Activated CD4-positive, alpha-beta T cell treated with anti-CD3 and anti-CD28 coated beads for 4 hours (primary cell): ENCODE measurements around the gene IER5L.
A peak's percentile ranks its signal among the peaks of the same experiment; 100 is the strongest.
"Not testable (repeated sequence)": the region's sequence is repeated elsewhere in the genome, so short reads cannot be mapped to it uniquely, and the experiment has no call there.

Experiments used
- DNase-seq, 2 donors: peaks; one replicate each; pipeline ENCODE4 v3.0.0-alpha.2; 2020

The IER5L gene

GRCh38 chr9:129202613-129203555 is 24.8 kb upstream of the IER5L start:
- peak; percentile 88 to 93 for DNase-seq

GRCh38 chr9:129201866-129202265 is 23.8 kb upstream of the IER5L start:
- no peak for DNase-seq

DNA sequence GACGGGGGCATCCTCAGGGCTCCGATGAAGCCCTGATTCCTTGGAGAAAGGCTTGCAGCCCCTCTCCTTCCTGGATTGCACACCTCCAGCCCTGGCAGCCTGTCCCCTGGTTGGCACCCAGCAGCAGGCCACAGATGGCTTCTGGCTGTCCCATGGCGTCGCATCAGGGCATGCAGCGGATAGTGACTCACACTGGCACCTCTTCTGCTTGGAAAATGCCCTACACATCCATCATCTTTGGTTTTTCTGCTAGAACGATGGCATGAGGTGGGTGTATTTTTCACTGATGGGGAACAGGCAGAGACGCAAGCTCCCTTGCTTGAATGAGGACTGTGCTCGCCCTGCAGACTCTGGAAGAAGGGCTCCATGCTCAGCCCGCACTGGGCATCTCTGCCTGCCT is 23.2 kb upstream of the IER5L start:
- DNase-seq: no peak

DNA sequence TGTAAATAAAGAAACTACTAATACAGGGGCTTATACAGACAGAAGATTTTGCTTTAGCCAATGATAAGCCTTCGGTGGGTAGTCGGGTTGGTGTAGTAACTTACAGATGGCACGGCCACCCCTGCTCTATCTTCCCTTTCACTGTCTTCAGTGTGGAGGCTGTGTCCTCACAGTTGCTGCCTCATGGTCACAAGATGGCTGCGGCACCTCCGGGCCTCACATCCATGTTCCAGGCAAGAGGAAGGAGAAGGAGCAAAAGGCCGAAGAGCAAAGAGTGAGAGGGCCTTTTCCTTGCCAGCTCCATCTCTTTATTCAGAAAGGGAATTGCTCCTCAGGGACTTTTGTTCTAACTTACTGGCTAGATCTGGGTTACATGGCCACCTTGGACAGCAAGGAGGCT is 22.2 kb upstream of the IER5L start:
- no peak for DNase-seq

- DNase-seq: no peak
Measured at GRCh38 chr9:129199044-129199435, 21.0 kb upstream of the IER5L start.

DNA sequence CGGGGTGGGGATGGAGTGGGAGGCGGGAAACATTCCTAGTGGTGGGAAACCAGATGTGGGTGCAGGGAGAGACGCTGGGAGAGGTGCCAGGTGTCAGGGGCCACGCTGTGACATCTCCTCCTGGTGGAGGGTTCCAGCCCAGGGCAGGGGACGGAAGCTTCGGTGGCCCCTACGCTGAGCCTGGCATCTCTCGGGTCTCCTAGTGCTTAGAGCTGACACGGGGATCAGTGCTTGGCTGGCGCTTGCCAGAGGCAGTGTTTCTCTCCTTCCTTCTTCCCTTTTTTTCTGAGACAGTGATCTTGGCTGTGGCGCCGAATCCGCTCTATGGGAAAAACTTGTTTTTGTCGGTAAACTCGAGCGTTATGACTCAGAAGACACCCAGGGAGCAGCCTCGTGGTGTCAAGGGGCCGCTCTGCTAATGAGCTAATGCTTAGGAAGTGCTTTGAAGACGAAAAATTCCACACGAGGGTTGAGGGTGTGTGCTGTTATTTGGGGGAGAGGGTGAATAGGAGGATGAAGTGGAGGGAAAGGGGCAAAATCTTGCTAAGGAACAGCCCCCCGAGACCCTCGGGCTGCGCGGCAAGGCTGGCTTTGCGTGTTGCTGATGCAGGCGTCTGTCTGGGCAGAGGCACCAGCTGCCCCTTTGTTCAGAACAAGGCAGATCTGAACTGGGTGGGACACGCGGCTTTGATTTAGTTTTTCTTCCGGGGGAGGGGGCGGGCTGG is 20.4 kb upstream of the IER5L start:
- DNase-seq: no peak

DNA sequence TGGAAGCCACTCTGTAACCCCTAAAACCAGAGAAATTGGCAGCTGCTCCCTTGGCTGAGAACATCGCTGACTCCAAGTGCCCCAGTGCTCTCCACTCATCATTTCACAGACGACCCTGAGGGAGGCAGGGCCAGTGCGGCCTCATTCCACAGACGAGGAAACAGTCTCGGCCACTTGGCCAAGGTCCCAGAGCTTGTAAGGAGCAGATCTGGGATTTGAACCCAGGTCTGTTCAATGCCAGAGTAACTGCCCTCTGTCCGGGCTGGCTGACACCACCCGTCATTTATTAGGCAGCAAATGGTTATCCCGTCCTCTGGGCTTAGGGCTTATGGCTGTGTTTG is 19.9 kb upstream of the IER5L start:
- no peak for DNase-seq

DNA sequence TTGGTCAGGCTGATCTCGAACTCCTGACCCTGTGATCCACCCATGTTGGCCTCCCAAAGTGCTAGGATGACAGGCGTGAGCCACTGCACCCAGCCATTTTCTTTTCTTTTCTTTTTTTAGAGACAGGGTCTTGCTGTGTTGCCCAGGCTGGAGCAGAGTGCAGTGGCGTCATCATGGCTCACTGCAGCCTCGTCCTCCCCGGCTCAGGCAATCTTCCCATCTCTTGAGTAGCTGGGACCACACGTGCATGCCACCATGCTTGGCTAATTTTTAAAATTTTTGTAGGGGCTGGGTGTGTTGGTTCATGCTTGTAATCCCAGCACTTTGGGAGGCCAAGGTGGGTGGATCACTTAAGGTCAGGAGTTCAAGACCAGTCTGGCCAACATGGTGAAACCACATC is 19.0 kb upstream of the IER5L start:
- not testable (repeated sequence) for DNase-seq

DNA sequence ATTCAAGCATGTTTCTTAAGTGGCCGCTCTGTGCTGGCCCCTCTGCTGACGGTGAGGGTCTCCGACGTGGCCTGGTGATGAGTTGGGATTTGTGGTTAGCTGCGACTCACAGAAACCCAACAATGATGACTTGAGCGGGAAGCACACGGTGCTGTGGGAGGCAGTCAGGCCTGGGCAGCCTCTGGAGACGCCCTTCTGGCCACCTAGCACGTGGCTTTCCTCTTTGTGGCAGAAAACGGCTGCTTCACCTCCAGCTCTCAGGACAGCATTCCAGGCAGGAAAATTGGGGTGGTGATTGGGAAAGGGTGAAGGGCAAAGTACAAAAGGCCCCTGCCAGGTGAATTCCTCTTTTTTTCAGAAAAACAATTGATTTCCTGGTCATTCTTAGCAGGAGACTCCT is 17.5 kb upstream of the IER5L start:
- DNase-seq: no peak

DNA sequence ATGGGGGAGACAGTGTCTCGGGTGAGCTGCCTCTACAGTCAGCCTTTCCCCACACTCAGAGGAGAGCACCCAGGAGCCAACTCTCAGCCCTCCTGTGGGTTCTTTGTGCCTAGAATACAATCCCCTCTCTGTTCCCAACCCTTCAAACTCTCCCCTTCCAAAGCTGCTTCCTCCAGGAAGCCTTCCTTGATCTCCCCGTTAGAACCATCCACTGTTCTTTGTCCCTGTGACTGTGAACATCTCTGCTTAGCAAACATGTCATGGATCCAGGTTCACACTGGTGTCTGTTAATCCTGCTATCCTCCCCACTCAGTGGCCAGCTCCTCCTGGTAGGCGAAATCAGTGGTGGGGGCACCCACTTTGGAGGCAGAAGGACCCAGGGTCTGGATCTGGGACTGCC is 16.2 kb upstream of the IER5L start:
- DNase-seq: no peak

DNA sequence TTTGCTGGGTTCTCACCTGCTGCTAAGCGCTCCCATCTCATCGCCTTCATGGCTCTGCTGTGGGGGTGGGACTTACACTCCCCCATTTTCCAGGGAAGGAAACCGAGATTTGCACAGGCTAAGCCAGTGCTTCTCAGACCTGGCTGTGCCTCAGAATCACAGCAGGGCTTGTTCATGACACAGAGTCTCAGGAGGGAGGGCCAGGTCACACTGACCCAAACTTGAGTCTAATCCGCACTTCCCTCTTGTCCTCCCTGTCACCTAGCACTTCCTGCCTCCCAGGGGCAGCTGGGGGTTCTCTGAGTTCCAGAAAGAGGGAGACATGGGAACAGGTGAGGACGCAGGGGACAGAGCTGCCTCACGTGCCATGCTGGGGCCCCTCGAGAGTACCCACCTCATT is 15.6 kb upstream of the IER5L start:
- DNase-seq: no peak

DNA sequence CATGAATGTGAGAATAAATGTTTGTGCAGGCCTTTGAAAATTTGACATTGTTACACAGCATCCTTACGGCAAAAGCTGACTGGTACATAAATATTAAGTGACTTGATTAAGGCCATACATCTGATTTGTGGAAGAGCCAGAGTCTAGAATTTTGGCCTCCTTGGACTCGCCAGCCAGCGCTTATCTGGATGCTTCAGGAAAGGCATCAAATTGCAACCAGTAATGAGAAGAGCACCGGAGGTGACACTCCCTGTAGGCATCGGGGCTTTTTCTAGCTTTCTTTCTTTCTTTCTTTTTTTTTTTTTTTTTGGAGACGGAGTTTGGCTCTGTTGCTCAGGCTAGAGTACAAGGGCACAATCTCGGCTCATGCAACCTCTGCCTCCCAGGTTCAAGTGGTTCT is 13.2 kb upstream of the IER5L start:
- no peak for DNase-seq

- not testable (repeated sequence) for DNase-seq
Measured at GRCh38 chr9:129189971-129190370, 11.9 kb upstream of the IER5L start.

- no peak for DNase-seq
Measured at GRCh38 chr9:129187042-129187441, 9.0 kb upstream of the IER5L start.

DNA sequence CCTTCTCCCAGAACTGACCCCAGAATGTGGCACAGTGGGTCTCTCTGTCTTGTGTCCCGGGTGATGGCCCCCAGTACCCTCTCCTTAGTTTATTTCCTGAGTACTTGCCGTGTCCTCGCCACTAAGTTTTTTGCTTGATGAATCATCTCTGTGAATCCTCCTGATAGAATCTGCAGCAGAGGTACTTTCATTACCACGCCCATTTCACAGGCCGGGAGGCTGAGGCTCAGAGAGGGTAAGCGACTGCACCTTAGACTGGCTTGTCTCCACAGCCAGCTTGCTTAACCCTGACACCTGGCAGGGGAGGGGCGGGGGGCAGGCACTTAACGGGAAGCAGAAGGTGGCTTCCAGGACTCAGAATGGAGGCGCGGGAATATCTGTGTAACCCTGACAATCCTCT is 7.9 kb upstream of the IER5L start:
- no peak for DNase-seq

DNA sequence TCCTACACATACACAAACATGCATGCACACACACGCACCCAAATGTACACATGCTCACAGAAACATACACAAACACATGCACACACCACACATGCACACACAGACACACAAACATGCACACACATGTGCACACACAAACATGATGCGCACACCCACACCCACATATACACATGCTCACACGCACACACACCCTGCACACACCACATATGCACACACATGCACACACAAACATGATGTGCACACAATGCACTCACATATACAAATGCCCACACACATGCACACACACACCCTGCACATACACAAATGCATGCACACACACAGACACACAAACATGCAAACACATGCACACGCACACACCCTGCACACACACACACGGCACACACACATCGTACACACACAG is 7.3 kb upstream of the IER5L start:
- no peak for DNase-seq

DNA sequence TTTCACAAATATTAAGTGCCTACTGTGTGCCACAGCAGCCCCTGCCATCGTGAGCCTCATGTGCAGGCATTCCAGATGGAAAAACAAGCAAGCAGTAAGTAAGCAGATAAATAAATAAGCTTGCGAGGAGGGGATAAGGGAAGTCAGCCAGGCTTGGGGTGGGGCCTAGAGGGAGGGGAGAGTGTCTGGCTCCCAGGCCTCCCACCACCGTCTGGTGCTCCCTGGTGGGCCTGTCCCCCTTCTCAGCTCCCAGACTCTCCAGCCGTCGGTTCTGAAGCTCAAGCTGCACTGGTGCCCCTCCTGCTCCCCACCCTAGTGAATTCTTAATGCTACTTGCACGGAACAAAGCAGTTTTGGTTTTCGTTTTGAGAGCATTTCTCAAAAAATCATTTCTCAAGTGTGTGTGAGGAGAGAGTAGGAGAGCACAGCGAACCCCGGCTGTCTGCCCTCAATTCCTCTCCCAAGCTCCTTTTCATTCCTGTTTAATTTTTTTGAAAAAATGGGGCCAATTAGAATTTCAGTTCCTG is 6.6 kb upstream of the IER5L start:
- DNase-seq: no peak

- DNase-seq: no peak
Measured at GRCh38 chr9:129184219-129184524, 6.1 kb upstream of the IER5L start.

GRCh38 chr9:129183495-129184218 is 5.6 kb upstream of the IER5L start:
- no peak for DNase-seq

GRCh38 chr9:129182625-129183494 is 4.8 kb upstream of the IER5L start:
- DNase-seq: no peak

- DNase-seq: no peak
Measured at GRCh38 chr9:129182122-129182521, 4.1 kb upstream of the IER5L start.

DNA sequence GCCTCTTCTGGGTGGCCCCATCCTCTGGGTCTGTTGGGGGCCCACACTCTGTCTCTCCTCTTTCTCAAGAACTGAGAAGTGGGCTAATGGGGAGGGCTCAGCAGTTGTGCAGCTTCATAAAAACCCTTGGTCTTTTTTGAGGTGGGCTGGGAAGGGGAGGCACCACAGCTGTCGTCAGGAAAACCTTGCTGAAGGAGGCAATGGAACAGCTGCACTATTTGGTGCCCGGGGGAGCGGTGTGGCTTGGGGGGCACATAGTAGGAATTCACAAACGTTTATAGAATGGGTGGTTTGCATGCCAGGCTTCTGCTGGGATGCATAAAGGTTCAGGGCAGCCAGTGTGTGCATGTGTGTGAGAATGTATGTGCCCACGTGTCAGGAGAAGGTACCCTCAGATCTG is 3.2 kb upstream of the IER5L start:
- no peak for DNase-seq
